Measurements from ENCODE around the gene LRRC1.

GRCh38 chr6:53831936-53832660 lies 37.3 kb downstream of the LRRC1 start:
- TF ChIP-seq CTCF (tag by site-specific recombination; IDR thresholded peaks at IDR 0.05) = no peak
- TF ChIP-seq ZNF133 (tag by site-specific recombination; IDR thresholded peaks at IDR 0.05) = no peak
- TF ChIP-seq ZNF19 (tag by site-specific recombination; IDR thresholded peaks at IDR 0.05; ENCODE audit: low read depth) = no peak
- no peak for TF ChIP-seq ZNF350 (tag by site-specific recombination; IDR thresholded peaks at IDR 0.05)
- no peak for TF ChIP-seq ZNF449 (tag by site-specific recombination; IDR thresholded peaks at IDR 0.05)
- TF ChIP-seq TCF7L2 (IDR thresholded peaks at IDR 0.05; ENCODE audit: borderline replicate concordance, low read depth, low read length) = no peak
- no peak for TF ChIP-seq ZFP41 (tag by site-specific recombination; IDR thresholded peaks at IDR 0.05; ENCODE audit: borderline replicate concordance)
- TF ChIP-seq MZF1 (tag by site-specific recombination; IDR thresholded peaks at IDR 0.05; ENCODE audit: borderline replicate concordance) = no peak
- no peak for TF ChIP-seq HOXD13 (CRISPR knock-in tag; IDR thresholded peaks at IDR 0.05; ENCODE audit: borderline replicate concordance)
- TF ChIP-seq ZIC2 (tag by site-specific recombination; IDR thresholded peaks at IDR 0.05) = no peak
- TF ChIP-seq ZNF362 (tag by site-specific recombination; IDR thresholded peaks at IDR 0.05) = no peak
- TF ChIP-seq ZBTB21 (tag by site-specific recombination; IDR thresholded peaks at IDR 0.05) = no peak
- no peak for TF ChIP-seq ZNF639 (tag by site-specific recombination; IDR thresholded peaks at IDR 0.05)

Data from HEK293 (cell line).